ENCODE measurements around the gene TMEM19.
"Not testable (repeated sequence)": the region's sequence is repeated elsewhere in the genome, so short reads cannot be mapped to it uniquely, and the experiment has no call there.

TMEM19 gene

GRCh38 chr12:71666259-71666658 lies 19.6 kb upstream of the TMEM19 start:
- DNase-seq (ENCODE audit: low read depth): no peak

- no peak for DNase-seq (ENCODE audit: low read depth)
Observed at GRCh38 chr12:71671311-71671710, 14.6 kb upstream of the TMEM19 start.

DNA sequence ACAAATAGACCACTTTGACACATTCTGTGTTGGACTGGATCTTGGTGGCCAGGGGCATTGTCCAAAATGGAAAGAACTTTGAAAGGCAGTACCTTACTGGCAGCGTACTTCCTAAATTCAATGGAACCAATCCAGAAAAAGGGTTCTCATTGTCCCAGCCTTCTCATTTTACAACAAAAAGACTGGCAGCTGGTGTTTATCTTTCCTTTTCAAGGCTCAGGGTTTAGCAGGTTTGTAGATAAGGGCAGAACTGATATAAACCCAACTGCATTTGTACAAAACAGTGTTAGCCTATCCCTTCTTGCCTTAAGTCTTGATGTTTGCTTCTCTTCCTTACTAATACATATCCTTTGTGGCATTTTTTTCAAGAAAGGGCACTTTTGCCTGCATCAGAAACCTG lies 14.1 kb upstream of the TMEM19 start:
- DNase-seq (ENCODE audit: low read depth): no peak

DNA sequence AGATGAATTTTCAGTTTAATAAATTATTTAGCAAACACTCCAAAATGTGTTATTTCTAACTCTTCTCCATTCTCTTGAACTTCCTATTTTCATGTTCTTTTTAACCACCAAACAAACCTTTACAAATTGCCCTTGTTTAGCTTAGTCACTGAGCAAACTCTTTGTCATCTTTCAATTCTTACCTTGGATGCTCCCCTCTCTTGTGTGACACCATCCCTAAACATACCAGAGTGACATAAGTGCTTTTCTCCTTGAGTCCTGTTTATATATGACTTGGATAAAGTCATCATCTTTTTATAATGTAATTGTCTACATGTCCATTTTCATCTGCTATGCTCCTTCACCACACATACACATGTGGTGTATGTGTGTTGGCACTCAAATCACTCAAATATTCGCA lies 3.4 kb upstream of the TMEM19 start:
- DNase-seq (ENCODE audit: low read depth): no peak

- DNase-seq (ENCODE audit: low read depth): no peak
Observed at GRCh38 chr12:71683633-71684032, 2.2 kb upstream of the TMEM19 start.

- no peak for DNase-seq (ENCODE audit: low read depth)
Observed at GRCh38 chr12:71684081-71684480, 1.8 kb upstream of the TMEM19 start.

- no peak for DNase-seq (ENCODE audit: low read depth)
Observed at GRCh38 chr12:71685312-71685906, 473 bp upstream of the TMEM19 start.

DNA sequence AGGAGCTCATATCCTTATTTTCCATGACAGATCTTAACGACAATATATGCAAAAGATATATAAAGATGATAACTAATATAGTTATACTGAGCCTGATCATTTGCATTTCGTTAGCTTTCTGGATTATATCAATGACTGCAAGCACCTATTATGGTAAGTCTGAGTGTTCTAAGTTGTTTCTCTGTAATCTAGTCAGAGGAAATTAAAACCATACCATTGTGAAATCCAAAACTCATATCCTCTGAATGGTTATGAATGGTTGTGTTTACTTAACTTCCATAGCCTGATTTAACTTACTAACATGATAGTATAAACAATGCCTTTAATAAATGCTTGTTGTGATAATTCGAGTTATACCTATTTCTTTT lies 760 bp downstream of the TMEM19 start:
- DNase-seq (ENCODE audit: low read depth): no peak

DNA sequence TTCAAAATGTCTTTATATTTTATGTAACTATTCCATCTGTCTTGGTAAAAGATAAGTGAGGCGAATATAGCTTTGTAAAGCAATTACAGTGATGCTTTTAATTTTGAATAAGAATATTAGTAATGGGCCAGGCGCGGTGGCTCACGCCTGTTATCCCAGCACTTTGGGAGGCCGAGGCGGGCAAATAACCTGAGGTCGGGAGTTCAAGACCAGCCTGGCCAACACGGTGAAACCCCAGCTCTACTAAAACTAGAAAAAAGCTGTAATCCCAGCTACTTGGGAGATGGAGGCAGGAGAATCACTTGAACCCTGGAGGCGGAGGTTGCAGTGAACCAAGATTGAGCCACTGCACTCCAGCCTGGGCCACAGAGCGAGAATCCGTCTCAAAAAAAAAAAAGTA lies 1.3 kb downstream of the TMEM19 start:
- not testable (repeated sequence) for DNase-seq (ENCODE audit: low read depth)

DNA sequence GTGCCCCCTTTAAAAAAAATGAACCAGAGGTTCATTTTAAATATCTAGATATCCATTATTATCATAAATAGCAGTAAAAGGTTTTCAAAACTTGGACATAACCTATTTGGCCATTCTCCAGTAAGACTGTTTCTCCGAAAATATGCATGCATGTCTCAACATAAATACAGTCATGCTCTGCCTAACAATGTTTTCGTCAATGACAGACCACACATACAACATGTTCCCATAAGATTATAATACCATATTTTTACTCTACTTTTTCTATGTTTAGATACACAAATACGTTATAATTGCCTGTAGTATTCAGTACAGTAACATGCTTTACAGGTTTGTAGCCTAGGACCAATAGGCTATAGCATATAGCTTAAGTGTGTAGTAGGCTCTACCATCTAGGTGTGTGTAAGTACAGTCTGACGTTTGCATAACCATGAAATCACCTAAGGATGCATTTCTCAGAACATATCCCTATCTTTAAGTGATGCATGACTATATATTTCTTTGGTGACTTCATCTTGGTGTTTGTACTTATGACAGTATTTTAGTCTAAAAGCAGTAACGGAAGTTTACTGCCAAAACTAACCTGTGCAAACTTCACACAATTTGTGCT lies 3.2 kb downstream of the TMEM19 start:
- no peak for DNase-seq (ENCODE audit: low read depth)

DNA sequence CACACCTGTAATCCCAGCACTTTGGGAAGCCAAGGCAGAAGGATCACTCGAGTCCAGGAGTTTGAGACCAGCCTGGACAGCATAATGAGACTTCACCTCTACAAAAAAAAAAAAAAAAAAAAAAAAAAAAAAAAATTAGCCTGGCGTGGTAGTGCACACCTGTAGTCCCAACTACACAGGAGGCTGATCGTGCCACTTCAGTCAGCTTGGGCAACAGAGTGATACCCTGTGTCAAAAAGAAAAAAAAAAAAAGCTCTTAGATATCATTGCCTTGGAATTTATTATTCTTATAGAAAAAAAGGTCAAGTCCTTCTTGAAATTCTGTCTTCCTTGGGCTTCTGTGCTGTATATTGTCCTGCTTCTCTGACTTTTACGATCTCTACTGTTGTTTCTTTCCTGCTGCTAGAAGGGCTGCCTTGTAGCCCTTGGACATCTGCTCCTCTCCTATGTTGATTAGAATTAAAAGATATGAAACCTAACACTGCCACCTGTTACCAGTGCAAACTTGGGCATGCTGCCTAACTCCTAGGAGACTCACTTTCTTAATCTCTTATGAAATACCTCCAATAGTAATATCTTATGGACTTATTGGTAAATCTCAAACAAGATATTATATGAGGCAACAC lies 5.7 kb downstream of the TMEM19 start:
- DNase-seq (ENCODE audit: low read depth): no peak

- no peak for DNase-seq (ENCODE audit: low read depth)
Observed at GRCh38 chr12:71693126-71693525, 7.2 kb downstream of the TMEM19 start.

DNA sequence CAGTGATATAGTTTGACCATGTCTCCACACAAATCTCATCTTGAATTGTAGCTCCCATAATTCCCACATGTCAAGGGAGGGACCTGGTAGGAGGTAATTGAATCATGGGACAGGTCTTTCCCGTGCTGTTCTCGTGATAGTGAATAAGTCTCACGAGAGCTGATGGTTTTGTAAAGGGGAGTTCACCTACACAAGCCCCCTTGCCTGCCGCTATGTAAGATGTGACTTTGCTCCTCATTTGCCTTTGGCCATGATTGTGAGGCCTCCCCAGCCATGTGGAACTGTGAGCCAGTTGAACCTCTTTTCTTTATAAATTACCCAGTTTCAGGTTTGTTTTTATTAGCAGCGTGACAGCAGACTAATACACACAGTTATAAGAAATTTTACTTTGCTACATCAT lies 7.8 kb downstream of the TMEM19 start:
- not testable (repeated sequence) for DNase-seq (ENCODE audit: low read depth)

- no peak for DNase-seq (ENCODE audit: low read depth)
Observed at GRCh38 chr12:71694099-71694820, 8.4 kb downstream of the TMEM19 start.

GRCh38 chr12:71695782-71696181 lies 9.9 kb downstream of the TMEM19 start:
- DNase-seq (ENCODE audit: low read depth): no peak

- DNase-seq (ENCODE audit: low read depth): not testable (repeated sequence)
Observed at GRCh38 chr12:71702181-71702580, 16.3 kb downstream of the TMEM19 start.

DNA sequence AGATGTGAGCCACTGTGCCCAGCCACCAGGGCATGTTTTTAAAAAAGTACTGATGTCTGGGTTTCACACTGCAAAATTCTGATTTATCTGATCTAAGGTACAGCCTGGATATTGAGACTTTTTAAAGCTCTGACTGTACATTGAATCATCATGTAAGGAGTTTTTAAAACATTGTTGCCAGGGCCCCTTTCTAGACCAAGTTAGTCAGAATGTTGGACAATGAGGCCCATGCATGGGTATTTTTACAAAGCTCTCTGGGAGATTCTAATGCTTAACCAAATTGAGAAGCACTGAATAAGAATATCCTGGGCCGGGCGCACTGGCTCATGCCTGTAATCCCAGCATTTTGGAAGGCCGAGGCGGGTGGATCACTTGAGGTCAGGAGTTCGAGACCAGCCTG lies 16.7 kb downstream of the TMEM19 start:
- DNase-seq (ENCODE audit: low read depth): no peak

GRCh38 chr12:71703206-71703605 lies 17.3 kb downstream of the TMEM19 start:
- DNase-seq (ENCODE audit: low read depth): no peak

DNA sequence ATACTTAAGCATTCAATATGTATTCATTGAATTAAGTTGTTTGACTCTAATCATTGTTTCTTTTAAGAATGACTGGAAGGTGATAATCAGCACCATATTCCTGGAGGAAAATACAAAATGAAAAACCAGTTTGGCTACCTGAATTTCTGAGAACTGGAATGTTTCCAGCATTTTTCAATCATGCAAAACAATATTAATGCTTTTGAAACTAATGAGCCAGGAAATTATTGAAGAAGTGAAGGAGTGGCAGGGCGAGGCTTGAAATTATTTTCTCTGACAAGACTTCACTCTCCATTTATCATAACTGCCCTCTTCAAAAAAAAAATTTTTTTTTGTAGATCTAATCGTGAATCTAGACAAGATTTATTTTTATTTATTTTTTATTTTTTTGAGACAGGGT lies 19.0 kb downstream of the TMEM19 start:
- no peak for DNase-seq (ENCODE audit: low read depth)

GRCh38 chr12:71708658-71709057 lies 22.8 kb downstream of the TMEM19 start:
- DNase-seq (ENCODE audit: low read depth): no peak

DNA sequence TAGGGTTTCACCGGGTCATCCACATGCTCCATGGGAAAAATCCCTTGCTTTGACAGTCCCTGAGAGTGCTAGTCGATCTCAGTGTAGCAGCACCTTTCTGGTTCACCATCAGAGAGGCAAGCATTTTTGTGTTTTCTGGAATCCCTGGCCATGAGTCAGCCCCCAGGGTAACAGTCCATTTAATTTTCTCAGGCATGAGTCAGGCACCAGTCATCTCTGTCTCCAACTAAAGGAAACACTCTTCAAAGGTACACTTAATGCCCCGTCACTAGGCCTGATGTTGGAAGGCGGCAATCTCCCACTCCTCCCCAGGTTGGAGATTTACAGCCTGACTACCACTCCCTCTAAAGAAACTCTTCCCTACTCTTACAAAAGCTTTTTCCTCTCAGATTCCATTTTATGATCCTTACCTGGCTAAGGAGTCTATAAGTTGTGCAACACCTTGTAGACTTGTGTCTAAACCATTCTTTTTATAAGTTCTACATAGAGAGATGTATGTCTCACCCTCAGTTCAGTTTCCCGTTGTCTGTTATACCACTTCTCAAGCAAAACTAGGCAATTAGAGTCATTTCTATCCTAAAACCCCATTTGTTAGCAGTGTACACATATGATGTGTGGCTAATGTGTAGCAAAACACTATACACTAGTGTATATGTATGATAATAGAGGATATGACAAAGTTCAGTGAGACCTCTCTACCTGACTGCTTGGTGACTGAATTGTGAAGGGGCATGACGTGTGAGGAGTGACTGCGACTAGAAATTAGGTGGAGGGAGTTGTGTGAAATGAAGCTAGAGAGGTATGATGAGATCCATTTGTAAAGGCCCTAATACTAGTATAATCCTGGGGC lies 24.6 kb downstream of the TMEM19 start:
- no peak for DNase-seq (ENCODE audit: low read depth)

GRCh38 chr12:71718611-71719010 lies 32.7 kb downstream of the TMEM19 start:
- no peak for DNase-seq (ENCODE audit: low read depth)
